Measurements from ENCODE around the gene CLRN1. TPM values are rescaled to one million over a fixed set of nuclear protein-coding genes. Genes with fewer than 3 reads are reported as not detected.
"Not testable (repeated sequence)": the region's sequence is repeated elsewhere in the genome, so short reads cannot be mapped to it uniquely, and the experiment has no call there.

Gene CLRN1
- total RNA-seq, 1 donor from 2014 or later, result not detected

GRCh38 chr3:150989208-150989607 lies 16.7 kb upstream of the CLRN1 start:
- TF ChIP-seq, protein P1, sequence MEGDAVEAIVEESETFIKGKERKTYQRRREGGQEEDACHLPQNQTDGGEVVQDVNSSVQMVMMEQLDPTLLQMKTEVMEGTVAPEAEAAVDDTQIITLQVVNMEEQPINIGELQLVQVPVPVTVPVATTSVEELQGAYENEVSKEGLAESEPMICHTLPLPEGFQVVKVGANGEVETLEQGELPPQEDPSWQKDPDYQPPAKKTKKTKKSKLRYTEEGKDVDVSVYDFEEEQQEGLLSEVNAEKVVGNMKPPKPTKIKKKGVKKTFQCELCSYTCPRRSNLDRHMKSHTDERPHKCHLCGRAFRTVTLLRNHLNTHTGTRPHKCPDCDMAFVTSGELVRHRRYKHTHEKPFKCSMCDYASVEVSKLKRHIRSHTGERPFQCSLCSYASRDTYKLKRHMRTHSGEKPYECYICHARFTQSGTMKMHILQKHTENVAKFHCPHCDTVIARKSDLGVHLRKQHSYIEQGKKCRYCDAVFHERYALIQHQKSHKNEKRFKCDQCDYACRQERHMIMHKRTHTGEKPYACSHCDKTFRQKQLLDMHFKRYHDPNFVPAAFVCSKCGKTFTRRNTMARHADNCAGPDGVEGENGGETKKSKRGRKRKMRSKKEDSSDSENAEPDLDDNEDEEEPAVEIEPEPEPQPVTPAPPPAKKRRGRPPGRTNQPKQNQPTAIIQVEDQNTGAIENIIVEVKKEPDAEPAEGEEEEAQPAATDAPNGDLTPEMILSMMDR (IDR thresholded peaks at IDR 0.05), result no peak
- Histone ChIP-seq H3K36me3 (no peaks in the 10 kb centered on the region), H3K27ac (no peak overlapping the region), H3K4me1 (no peaks in the 10 kb centered on the region), H3K27me3 (no peaks in the 10 kb centered on the region), H3K9me3 (no peaks in the 10 kb centered on the region), H3K4me3 (no peak overlapping the region)
- no peak for DNase-seq (ENCODE audit: low spot score in 2 of 2)
- intact Hi-C loops (cut with DNase I), result no loop called here

GRCh38 chr3:150988395-150988794 lies 15.9 kb upstream of the CLRN1 start:
- H3K36me3 ChIP-seq; H3K4me3 ChIP-seq; H3K4me1 ChIP-seq; intact Hi-C loops (cut with DNase I); DNase-seq (ENCODE audit: low spot score in 2 of 2); H3K9me3 ChIP-seq; H3K27ac ChIP-seq; H3K27me3 ChIP-seq: not testable (repeated sequence)

- H3K27me3 ChIP-seq, result no peaks in the 10 kb centered on the region
- no peak overlapping the region for H3K27ac ChIP-seq
- intact Hi-C loops (cut with DNase I), result no loop called here
- no peaks in the 10 kb centered on the region for H3K4me1 ChIP-seq
- H3K9me3 ChIP-seq, result no peaks in the 10 kb centered on the region
- TF ChIP-seq, protein P1 (IDR thresholded peaks at IDR 0.05), result no peak
- no peak overlapping the region for H3K4me3 ChIP-seq
- no peaks in the 10 kb centered on the region for H3K36me3 ChIP-seq
- no peak for DNase-seq (ENCODE audit: low spot score in 2 of 2)
Measured at GRCh38 chr3:150985711-150986110, 13.2 kb upstream of the CLRN1 start.

GRCh38 chr3:150984066-150984465 lies 11.5 kb upstream of the CLRN1 start:
- no peaks in the 10 kb centered on the region for H3K27me3 ChIP-seq
- intact Hi-C loops (cut with DNase I), result no loop called here
- no peaks in the 10 kb centered on the region for H3K9me3 ChIP-seq
- no peak for DNase-seq (ENCODE audit: low spot score in 2 of 2)
- TF ChIP-seq, protein P1 (IDR thresholded peaks at IDR 0.05), result no peak
- no peak overlapping the region for H3K4me3 ChIP-seq
- H3K27ac ChIP-seq, result no peak overlapping the region
- no peaks in the 10 kb centered on the region for H3K36me3 ChIP-seq
- no peaks in the 10 kb centered on the region for H3K4me1 ChIP-seq

GRCh38 chr3:150978566-150979148 lies 6.1 kb upstream of the CLRN1 start:
- Histone ChIP-seq H3K27ac (no peak overlapping the region), H3K36me3 (no peaks in the 10 kb centered on the region), H3K27me3 (no peaks in the 10 kb centered on the region), H3K4me1 (no peaks in the 10 kb centered on the region), H3K9me3 (no peaks in the 10 kb centered on the region), H3K4me3 (no peak overlapping the region)
- DNase-seq (ENCODE audit: low spot score in 2 of 2), result no peak
- intact Hi-C loops (cut with DNase I), result no loop called here
- TF ChIP-seq, protein P1 (IDR thresholded peaks at IDR 0.05), result no peak

GRCh38 chr3:150975992-150976368 lies 3.5 kb upstream of the CLRN1 start:
- intact Hi-C loops (cut with DNase I), result no loop called here
- no peaks in the 10 kb centered on the region for H3K36me3 ChIP-seq
- H3K4me1 ChIP-seq, result no peaks in the 10 kb centered on the region
- H3K27ac ChIP-seq, result no peak overlapping the region
- DNase-seq (ENCODE audit: low spot score in 2 of 2), result no peak
- H3K27me3 ChIP-seq, result no peaks in the 10 kb centered on the region
- TF ChIP-seq, protein P1 (IDR thresholded peaks at IDR 0.05), result no peak
- no peaks in the 10 kb centered on the region for H3K9me3 ChIP-seq
- no peak overlapping the region for H3K4me3 ChIP-seq
